HG02798 (cell line): ENCODE measurements around the gene AGR3.

Source experiments
- ATAC-seq: cut with Tn5 transposase; IDR thresholded peaks from one replicate; pipeline ENCODE4 v1.9.1; 2021; ENCODE audit warnings: mild to moderate bottlenecking; ENCODE audit not compliant: unreplicated experiment, poor library complexity

The AGR3 gene

DNA sequence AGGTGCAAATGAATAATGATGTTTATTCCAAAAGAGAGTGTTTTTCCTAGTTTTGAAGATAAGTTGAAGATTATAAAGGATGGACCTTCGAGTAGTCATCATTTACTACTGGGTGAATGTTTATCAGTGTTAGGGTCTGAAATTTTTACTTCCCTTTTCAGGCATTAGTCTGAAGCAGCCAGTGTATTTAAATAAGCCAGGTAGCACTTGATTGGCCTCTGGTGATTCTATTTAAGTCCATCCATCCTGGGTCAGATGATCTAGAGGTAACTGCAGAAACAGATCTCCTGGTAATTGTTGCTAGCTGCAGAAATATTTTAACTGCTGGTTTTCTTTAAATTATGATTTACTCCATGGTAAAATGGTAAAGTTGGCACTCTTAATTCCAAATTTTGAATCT, 42.9 kb downstream of the AGR3 start:
- no peak for ATAC-seq

- ATAC-seq: no peak
These were observed 43.4 kb downstream of the AGR3 start for GRCh38 chr7:16838386-16838785.

- ATAC-seq: no peak
These were observed 45.3 kb downstream of the AGR3 start for GRCh38 chr7:16836481-16836880.

DNA sequence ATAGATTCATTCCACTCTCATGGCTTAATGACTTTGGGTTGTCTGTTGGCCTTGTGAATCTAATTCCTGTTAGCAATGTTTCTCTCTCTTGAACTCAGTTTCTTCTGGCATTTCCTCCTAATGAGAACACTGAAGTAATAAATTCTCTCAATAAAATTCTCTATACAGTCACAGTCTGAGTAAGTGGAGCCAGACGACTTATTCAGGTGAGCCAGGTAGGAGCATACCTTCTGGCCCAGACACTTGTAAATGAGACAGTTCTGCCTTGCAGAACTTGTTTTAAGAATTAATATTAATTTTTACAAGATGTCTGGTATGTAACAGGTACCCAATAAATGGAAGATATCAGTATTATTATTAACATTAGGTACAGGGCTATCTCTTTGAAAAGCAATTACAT, 48.4 kb downstream of the AGR3 start:
- ATAC-seq: no peak

DNA sequence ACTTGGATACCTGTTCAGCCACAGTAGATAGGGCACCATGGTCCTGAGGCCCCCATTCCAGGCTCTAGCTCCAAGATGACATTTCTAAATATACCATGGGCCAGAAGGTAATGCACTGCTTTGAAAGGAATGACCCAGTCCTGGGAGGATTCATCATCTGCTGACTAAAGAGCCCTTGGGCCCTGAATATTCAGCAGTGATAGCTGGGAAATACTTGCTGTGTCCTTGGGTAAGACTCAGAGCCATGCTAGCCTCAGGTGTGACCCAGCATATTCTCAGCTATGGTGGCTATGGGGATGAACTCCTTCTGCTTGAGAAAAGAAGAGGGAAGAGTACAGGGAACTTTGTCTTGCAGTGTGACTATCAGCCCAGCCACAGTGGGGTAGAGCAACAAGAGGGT, 55.7 kb downstream of the AGR3 start:
- no peak for ATAC-seq

GRCh38 chr7:16822029-16822428, 59.8 kb downstream of the AGR3 start:
- ATAC-seq: no peak

GRCh38 chr7:16818732-16819131, 63.1 kb downstream of the AGR3 start:
- ATAC-seq: no peak

GRCh38 chr7:16817536-16817935, 64.2 kb downstream of the AGR3 start:
- no peak for ATAC-seq

- no peak for ATAC-seq
These were observed 65.0 kb downstream of the AGR3 start for GRCh38 chr7:16816824-16817223.

DNA sequence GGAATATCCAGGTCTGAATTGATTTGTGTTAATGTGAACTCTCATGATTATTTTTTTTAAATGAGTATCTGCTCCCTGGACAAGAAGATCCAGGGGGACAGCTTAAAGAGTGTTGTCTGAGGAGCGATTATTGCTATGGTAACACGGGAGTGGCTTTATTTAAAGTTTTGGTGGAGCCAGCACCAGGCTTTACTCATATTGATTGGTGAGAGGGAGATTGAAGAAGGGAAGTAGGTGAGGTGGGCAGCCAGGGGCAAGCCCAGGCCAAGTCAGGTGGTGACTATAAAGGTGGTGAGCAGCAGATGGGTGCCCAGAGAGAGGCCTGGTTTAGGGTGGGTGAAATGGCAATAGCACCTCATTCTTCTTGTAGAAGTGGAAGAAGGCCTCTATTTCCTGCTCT, 66.8 kb downstream of the AGR3 start:
- ATAC-seq: no peak

DNA sequence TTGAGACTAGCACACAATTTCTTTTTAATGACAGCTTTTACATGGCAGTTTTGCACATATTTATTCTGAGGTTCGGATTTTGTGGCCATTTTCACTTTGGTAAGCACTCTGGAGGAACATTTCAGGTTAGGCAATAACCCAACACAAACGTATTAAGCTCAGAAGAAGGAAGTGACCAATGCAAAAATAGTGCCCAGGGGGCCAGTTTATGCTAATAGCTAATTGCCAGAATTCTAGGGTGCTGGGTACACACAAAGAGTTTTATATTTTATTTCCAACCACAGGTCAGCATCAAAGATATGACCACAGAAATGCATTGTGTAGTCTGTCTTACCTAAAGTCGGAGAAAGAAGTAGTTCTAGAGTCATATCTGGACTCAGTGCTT, 68.6 kb downstream of the AGR3 start:
- no peak for ATAC-seq

- no peak for ATAC-seq
These were observed 69.1 kb downstream of the AGR3 start for GRCh38 chr7:16812542-16813231.

DNA sequence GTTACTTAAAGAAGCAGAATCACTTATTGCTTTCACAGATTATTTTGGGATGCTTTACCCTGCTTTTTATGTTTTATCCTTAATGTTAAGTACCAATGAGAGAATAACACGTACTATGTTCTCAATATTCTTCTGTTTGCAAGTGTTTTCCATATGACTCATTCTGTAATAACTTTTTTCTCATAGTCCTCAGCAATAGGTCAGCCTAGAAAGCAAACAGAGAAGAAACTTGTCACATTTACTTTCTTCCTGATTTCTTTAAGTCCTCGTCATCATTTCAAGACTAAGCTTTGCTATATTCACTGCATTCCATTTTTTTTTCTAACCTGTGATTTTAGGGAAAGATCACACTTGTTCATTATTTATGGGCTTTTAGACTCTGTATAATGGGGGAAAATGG, 70.2 kb downstream of the AGR3 start:
- ATAC-seq: no peak

DNA sequence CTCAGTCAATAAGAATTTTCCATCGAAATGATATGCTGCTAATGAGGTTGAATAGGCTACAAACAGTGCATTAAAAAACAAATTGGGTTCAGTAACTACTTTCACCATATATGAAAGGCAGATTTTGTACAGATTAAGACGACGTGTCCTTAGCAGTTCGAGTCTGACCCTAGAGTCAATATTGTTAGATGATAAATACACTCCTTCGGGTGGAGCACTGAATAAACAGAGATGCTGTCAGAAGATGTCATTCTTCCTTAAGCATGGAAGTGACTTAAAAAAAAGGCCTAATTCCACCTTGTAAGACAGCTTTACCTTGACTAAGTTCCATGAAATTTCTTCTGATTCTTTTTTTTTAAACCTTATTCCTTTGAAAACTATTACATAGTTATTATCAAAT, 71.2 kb downstream of the AGR3 start:
- ATAC-seq: no peak

GRCh38 chr7:16810112-16810511, 71.7 kb downstream of the AGR3 start:
- ATAC-seq: no peak
